H9 (cell line): ENCODE measurements around the gene SMIM28. TPM values are rescaled to one million over a fixed set of nuclear protein-coding genes. Genes with fewer than 3 reads are reported as not detected.

Source experiments
- DNase-seq: peaks from one replicate; pipeline ENCODE4 v3.0.0-alpha.2; 2017
- H2AFZ ChIP-seq: one replicate; pipeline ENCODE4 v1.6.1; 2013; ENCODE audit warnings: mild to moderate bottlenecking, low read length, control low read depth, moderate library complexity
- H2AK5ac ChIP-seq: 2 replicates; pipeline ENCODE4 v1.6.1; 2013; ENCODE audit warnings: low read length, control low read depth, mixed read lengths; ENCODE audit not compliant: insufficient read length
- H2BK120ac ChIP-seq: one replicate; pipeline ENCODE4 v1.6.1; 2013; ENCODE audit warnings: low read depth, mild to moderate bottlenecking, low read length, control low read depth, inconsistent platforms; ENCODE audit not compliant: poor library complexity, severe bottlenecking
- H2BK12ac ChIP-seq: 2 replicates; pipeline ENCODE4 v1.6.1; 2013; ENCODE audit warnings: low read length, control low read depth, mixed read lengths, low read depth; ENCODE audit not compliant: insufficient read length
- H2BK15ac ChIP-seq: 2 replicates; pipeline ENCODE4 v1.6.1; 2013; ENCODE audit warnings: low read depth, low read length, control low read depth
- H2BK20ac ChIP-seq: one replicate; pipeline ENCODE4 v1.6.1; 2013; ENCODE audit warnings: low read depth, mild to moderate bottlenecking, low read length, control low read depth, inconsistent platforms; ENCODE audit not compliant: poor library complexity, severe bottlenecking
- H2BK5ac ChIP-seq: 2 replicates; pipeline ENCODE4 v1.6.1; 2013; ENCODE audit warnings: low read length, control low read depth, mixed read lengths; ENCODE audit not compliant: insufficient read length
- H3K14ac ChIP-seq: 2 replicates; pipeline ENCODE4 v1.6.1; 2013; ENCODE audit warnings: low read length, control low read depth; ENCODE audit not compliant: insufficient read depth
- H3K18ac ChIP-seq: 2 replicates; pipeline ENCODE4 v1.6.1; 2013; ENCODE audit warnings: low read depth, mild to moderate bottlenecking, mixed read lengths, low read length, control low read depth; ENCODE audit not compliant: insufficient read length
- H3K23ac ChIP-seq: 2 replicates; pipeline ENCODE4 v1.6.1; 2013; ENCODE audit warnings: low read length, control low read depth, mixed read lengths, low read depth; ENCODE audit not compliant: insufficient read length
- H3K23me2 ChIP-seq: 2 replicates; pipeline ENCODE4 v1.6.1; 2013; ENCODE audit warnings: low read depth, mild to moderate bottlenecking, mixed read lengths, low read length, control low read depth; ENCODE audit not compliant: insufficient read length, poor library complexity, severe bottlenecking
- H3K27ac ChIP-seq: 2 replicates; pipeline ENCODE4 v1.5.1; 2013; ENCODE audit warnings: low read length, control low read depth, mixed read lengths, low read depth; ENCODE audit not compliant: insufficient read length
- H3K27me3 ChIP-seq: 2 replicates; pipeline ENCODE4 v1.6.1; 2013; ENCODE audit warnings: low read length, control low read depth, inconsistent platforms; ENCODE audit not compliant: insufficient read depth
- H3K4ac ChIP-seq: 2 replicates; pipeline ENCODE4 v1.6.1; 2013; ENCODE audit warnings: low read depth, mild to moderate bottlenecking, control low read depth, inconsistent platforms, low read length, moderate library complexity
- H3K4me1 ChIP-seq: 2 replicates; pipeline ENCODE4 v1.6.1; 2013; ENCODE audit warnings: low read length, control low read depth, inconsistent platforms; ENCODE audit not compliant: insufficient read depth
- H3K4me2 ChIP-seq: 2 replicates; pipeline ENCODE4 v1.6.1; 2013; ENCODE audit warnings: low read length, control low read depth, mixed read lengths; ENCODE audit not compliant: insufficient read length, insufficient read depth
- H3K56ac ChIP-seq: 2 replicates; pipeline ENCODE4 v1.6.1; 2013; ENCODE audit warnings: low read depth, mild to moderate bottlenecking, mixed read lengths, low read length, control low read depth; ENCODE audit not compliant: insufficient read length
- H3K79me1 ChIP-seq: 2 replicates; pipeline ENCODE4 v1.6.1; 2013; ENCODE audit warnings: low read depth, mild to moderate bottlenecking, moderate library complexity, low read length, control low read depth, inconsistent platforms; ENCODE audit not compliant: insufficient read depth, poor library complexity, severe bottlenecking
- H3K79me2 ChIP-seq: 2 replicates; pipeline ENCODE4 v1.6.1; 2013; ENCODE audit warnings: low read length, control low read depth, inconsistent platforms; ENCODE audit not compliant: insufficient read depth
- H3K9ac ChIP-seq: 2 replicates; pipeline ENCODE4 v1.6.1; 2013; ENCODE audit warnings: low read length, control low read depth, mixed read lengths; ENCODE audit not compliant: insufficient read length; ENCODE audit errors: extremely low read depth
- H3K9me3 ChIP-seq: one replicate; pipeline ENCODE4 v1.6.1; 2013; ENCODE audit warnings: low read depth, low read length, inconsistent platforms; ENCODE audit not compliant: control insufficient read depth
- H3T11ph ChIP-seq: one replicate; pipeline ENCODE4 v1.6.1; 2013; ENCODE audit warnings: mild to moderate bottlenecking, low read length, control low read depth, inconsistent platforms
- H4K20me1 ChIP-seq: one replicate; pipeline ENCODE4 v1.6.1; 2013; ENCODE audit not compliant: control insufficient read depth, insufficient read length, insufficient read depth
- H4K5ac ChIP-seq: 2 replicates; pipeline ENCODE4 v1.6.1; 2013; ENCODE audit warnings: low read depth, mild to moderate bottlenecking, mixed read lengths, low read length, control low read depth; ENCODE audit not compliant: insufficient read length
- H4K8ac ChIP-seq: replicated peaks from 2 replicates; pipeline ENCODE4 v1.6.1; 2013; ENCODE audit warnings: low read length, control low read depth, mixed read lengths, low read depth; ENCODE audit not compliant: insufficient read length
- H4K91ac ChIP-seq: 2 replicates; pipeline ENCODE4 v1.6.1; 2013; ENCODE audit warnings: low read depth, mild to moderate bottlenecking, moderate library complexity, mixed read lengths, low read length, control low read depth; ENCODE audit not compliant: insufficient read length
- H3K27ac Mint-ChIP-seq, 3 experiments: 2 replicates in 2 of 3; 3 replicates in 1 of 3; pipeline ENCODE4 v1.8.0; 2020 to 2021; ENCODE audit warnings: mixed read lengths in 3 of 3, mild to moderate bottlenecking in 1 of 3, moderate library complexity in 1 of 3
- H3K27me3 Mint-ChIP-seq: 2 replicates; pipeline ENCODE4 v1.8.0; 2021; ENCODE audit warnings: low read depth, mild to moderate bottlenecking, moderate library complexity, mixed read lengths
- H3K36me3 Mint-ChIP-seq, 3 experiments: 2 replicates in 2 of 3; 3 replicates in 1 of 3; pipeline ENCODE4 v1.8.0; 2020 to 2021; ENCODE audit warnings: low read depth in 3 of 3, mixed read lengths in 3 of 3; ENCODE audit not compliant: insufficient read depth in 1 of 3
- H3K4me1 Mint-ChIP-seq, 2 experiments: 2 replicates each; pipeline ENCODE4 v1.8.0; 2020; ENCODE audit warnings: mixed read lengths in 2 of 2
- H3K4me3 Mint-ChIP-seq, 2 experiments: 2 replicates in 1 of 2; 3 replicates in 1 of 2; pipeline ENCODE4 v1.8.0; 2020 to 2021; ENCODE audit warnings: mild to moderate bottlenecking in 2 of 2, mixed read lengths in 2 of 2, moderate library complexity in 1 of 2
- H3K9me3 Mint-ChIP-seq, 2 experiments: 2 replicates in 1 of 2; 3 replicates in 1 of 2; pipeline ENCODE4 v1.8.0; 2020; ENCODE audit warnings: mild to moderate bottlenecking in 2 of 2, mixed read lengths in 2 of 2, moderate library complexity in 1 of 2
- WGBS: extraction: QIAGEN DNeasy Blood & Tissue Kit; methylation state at CpG from one replicate; pipeline ENCODE4 v1.1.7; 2013; ENCODE audit warnings: missing lambda C conversion rate, low lambda C conversion rate, mixed read lengths; ENCODE audit not compliant: insufficient read length; ENCODE audit errors: extremely low coverage; 5-methylcytosine and 5-hydroxymethylcytosine counted together
- total RNA-seq: library from RNA; stranded (reverse); gene quantifications from 2 replicates; pipeline ENCODE4 v1.2.1, GENCODE V29; 2021
- TF ChIP-seq, protein P1 (sequence below): fragments of 200-600 bp; sonication (generic); conservative IDR thresholded peaks from 3 replicates; pipeline ENCODE4 v1.8.0; 2021; ENCODE audit warnings: antibody characterized with exemption, mild to moderate bottlenecking

SMIM28 gene
- total RNA-seq, 1 experiment from 2014 or later: not detected

- H3K4me3 Mint-ChIP-seq: no peak overlapping the region
- Histone ChIP-seq H2BK15ac (no peak overlapping the region), H4K8ac (no peak overlapping the region)
Measured at GRCh38 chr6:138427701-138428100, 50.0 kb downstream of the SMIM28 start.

More at GRCh38 chr6:138427701-138428100, 50.0 kb downstream of the SMIM28 start:
- Histone ChIP-seq H3K79me1 (no peaks in the 10 kb centered on the region), H3K4ac (no peak overlapping the region), H4K5ac (no peak overlapping the region), H3K23me2 (no peaks in the 10 kb centered on the region), H3K9ac (no peak overlapping the region), H3K56ac (no peak overlapping the region), H2BK5ac (no peak overlapping the region), H3K27me3 (no peaks in the 10 kb centered on the region), H4K91ac (no peak overlapping the region), H2AFZ (no peak overlapping the region), H2BK12ac (no peak overlapping the region), H3K18ac (no peak overlapping the region), H2AK5ac (no peak overlapping the region), H2BK120ac (no peak overlapping the region), H3K14ac (no peak overlapping the region), H3K4me2 (no peak overlapping the region), H3T11ph (no peak overlapping the region), H2BK20ac (no peak overlapping the region), H3K4me1 (no peaks in the 10 kb centered on the region), H3K9me3 (no peaks in the 10 kb centered on the region), H4K20me1 (no peaks in the 10 kb centered on the region), H3K79me2 (no peaks in the 10 kb centered on the region), H3K27ac (no peak overlapping the region), H3K23ac (no peak overlapping the region)
- WGBS: no CpG with 5 or more reads among the region's 8 CpGs
- no peaks in the 10 kb centered on the region for H3K27me3 Mint-ChIP-seq
- H3K36me3 Mint-ChIP-seq: peaks cover 3 to 24% (median 7%) of the 10 kb centered on the region in 3 experiments; a peak in 6 of 7 replicates
- H3K9me3 Mint-ChIP-seq: no peaks in the 10 kb centered on the region
- peaks cover 6 to 10% of the 10 kb centered on the region in 2 experiments; a peak in 3 of 4 replicates for H3K4me1 Mint-ChIP-seq
- H3K27ac Mint-ChIP-seq: no peak overlapping the region; a peak in 1 of 7 replicates
- TF ChIP-seq, protein P1, sequence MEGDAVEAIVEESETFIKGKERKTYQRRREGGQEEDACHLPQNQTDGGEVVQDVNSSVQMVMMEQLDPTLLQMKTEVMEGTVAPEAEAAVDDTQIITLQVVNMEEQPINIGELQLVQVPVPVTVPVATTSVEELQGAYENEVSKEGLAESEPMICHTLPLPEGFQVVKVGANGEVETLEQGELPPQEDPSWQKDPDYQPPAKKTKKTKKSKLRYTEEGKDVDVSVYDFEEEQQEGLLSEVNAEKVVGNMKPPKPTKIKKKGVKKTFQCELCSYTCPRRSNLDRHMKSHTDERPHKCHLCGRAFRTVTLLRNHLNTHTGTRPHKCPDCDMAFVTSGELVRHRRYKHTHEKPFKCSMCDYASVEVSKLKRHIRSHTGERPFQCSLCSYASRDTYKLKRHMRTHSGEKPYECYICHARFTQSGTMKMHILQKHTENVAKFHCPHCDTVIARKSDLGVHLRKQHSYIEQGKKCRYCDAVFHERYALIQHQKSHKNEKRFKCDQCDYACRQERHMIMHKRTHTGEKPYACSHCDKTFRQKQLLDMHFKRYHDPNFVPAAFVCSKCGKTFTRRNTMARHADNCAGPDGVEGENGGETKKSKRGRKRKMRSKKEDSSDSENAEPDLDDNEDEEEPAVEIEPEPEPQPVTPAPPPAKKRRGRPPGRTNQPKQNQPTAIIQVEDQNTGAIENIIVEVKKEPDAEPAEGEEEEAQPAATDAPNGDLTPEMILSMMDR: no peak
- DNase-seq: no peak
